ENCODE data around the gene ICE1. TPM values are rescaled to one million over a fixed set of nuclear protein-coding genes. Genes with fewer than 3 reads are reported as not detected.

Gene ICE1
- total RNA-seq, 4 donors from 2014 or later, result 8.1 to 27.1 (median 17.5) TPM

GRCh38 chr5:5421149-5421960 is 1.1 kb upstream of the ICE1 start:
- Histone ChIP-seq H3K9me3 (no peaks in the 10 kb centered on the region), H3K4me1 (peaks cover 16 to 52% (median 29%) of the 10 kb centered on the region in 3 donors), H3K27ac (peak overlapping the region; percentile 90 to 99 (median 96)), H3K4me3 (peak overlapping the region; percentile 80 to 98 (median 90)), H3K27me3 (no peaks in the 10 kb centered on the region), H3K36me3 (no peaks in the 10 kb centered on the region)
- DNase-seq, result no peak
- no peak for TF ChIP-seq POLR2A (IDR thresholded peaks at IDR 0.05)
- TF ChIP-seq, protein P1, sequence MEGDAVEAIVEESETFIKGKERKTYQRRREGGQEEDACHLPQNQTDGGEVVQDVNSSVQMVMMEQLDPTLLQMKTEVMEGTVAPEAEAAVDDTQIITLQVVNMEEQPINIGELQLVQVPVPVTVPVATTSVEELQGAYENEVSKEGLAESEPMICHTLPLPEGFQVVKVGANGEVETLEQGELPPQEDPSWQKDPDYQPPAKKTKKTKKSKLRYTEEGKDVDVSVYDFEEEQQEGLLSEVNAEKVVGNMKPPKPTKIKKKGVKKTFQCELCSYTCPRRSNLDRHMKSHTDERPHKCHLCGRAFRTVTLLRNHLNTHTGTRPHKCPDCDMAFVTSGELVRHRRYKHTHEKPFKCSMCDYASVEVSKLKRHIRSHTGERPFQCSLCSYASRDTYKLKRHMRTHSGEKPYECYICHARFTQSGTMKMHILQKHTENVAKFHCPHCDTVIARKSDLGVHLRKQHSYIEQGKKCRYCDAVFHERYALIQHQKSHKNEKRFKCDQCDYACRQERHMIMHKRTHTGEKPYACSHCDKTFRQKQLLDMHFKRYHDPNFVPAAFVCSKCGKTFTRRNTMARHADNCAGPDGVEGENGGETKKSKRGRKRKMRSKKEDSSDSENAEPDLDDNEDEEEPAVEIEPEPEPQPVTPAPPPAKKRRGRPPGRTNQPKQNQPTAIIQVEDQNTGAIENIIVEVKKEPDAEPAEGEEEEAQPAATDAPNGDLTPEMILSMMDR (IDR thresholded peaks at IDR 0.05), result no peak
- intact Hi-C loops (cut with DNase I), result no loop called here
- whole genome bisulfite sequencing, 2 donors, result 6% methylated on average over 23 to 24 of the region's 24 CpGs

DNA sequence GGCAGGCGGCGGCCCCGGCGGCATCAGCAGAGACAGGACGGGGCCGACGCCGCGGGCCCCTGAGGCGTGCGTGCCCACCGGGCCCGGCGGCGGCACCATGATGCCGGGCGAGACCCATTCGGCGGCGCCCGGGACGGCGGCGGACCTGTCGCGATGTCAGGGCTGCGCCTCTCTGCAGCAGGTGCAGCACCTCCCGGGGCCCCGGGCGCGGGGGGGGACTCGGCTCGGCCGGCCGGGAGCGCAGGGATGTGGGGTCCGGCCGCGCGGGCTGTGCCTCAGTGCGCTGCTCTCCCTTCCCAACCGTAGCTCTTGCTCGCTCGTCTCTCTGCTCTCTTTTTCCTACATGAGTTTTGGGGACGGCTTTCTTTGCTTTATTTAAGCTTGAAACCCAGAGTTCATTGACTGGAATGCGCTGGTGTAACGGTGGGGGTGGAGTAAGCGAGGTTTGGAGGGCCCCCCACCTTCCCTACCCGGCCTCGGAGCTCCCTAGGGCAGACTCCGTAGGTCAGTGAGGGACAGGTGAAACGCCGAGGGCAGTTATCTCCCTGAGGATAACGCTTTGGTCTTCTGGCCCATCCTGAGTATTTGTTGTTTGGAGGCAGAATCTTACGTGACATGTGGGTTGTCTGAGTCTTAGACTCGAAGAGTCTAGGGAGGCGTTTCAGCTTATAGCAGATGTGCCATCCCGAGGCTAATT is 490 bp downstream of the ICE1 start:
- no peaks in the 10 kb centered on the region for H3K27me3 ChIP-seq
- no peaks in the 10 kb centered on the region for H3K9me3 ChIP-seq
- no peaks in the 10 kb centered on the region for H3K36me3 ChIP-seq
- intact Hi-C loops (cut with DNase I), result no loop called here
- no peak for DNase-seq
- TF ChIP-seq, protein P1 (IDR thresholded peaks at IDR 0.05), result no peak
- peak in 1 of 4 donors; percentile 3 for TF ChIP-seq POLR2A (IDR thresholded peaks at IDR 0.05)
- peak overlapping the region; percentile 90 to 99 (median 96) for H3K27ac ChIP-seq
- peak overlapping the region; percentile 80 to 98 (median 90) for H3K4me3 ChIP-seq
- 0 to 1% methylated on average over 15 to 19 of the region's 58 CpGs for WGBS, 2 donors
- H3K4me1 ChIP-seq, result peaks cover 16 to 57% (median 29%) of the 10 kb centered on the region in 3 donors

GRCh38 chr5:5423586-5423985 is 1.1 kb downstream of the ICE1 start:
- Histone ChIP-seq H3K36me3 (no peaks in the 10 kb centered on the region), H3K4me1 (peaks cover 16 to 57% (median 29%) of the 10 kb centered on the region in 3 donors), H3K27ac (peak overlapping the region in 1 of 4 donors; percentile 96), H3K4me3 (peak overlapping the region; percentile 80 to 98 (median 90)), H3K27me3 (no peaks in the 10 kb centered on the region), H3K9me3 (no peaks in the 10 kb centered on the region)
- no peak for DNase-seq
- WGBS, 2 donors, result 43 to 52% methylated on average over 7 of the region's 7 CpGs
- intact Hi-C loops (cut with DNase I), result no loop called here
- TF ChIP-seq, protein P1 (IDR thresholded peaks at IDR 0.05), result no peak
- TF ChIP-seq POLR2A (IDR thresholded peaks at IDR 0.05), result no peak

DNA sequence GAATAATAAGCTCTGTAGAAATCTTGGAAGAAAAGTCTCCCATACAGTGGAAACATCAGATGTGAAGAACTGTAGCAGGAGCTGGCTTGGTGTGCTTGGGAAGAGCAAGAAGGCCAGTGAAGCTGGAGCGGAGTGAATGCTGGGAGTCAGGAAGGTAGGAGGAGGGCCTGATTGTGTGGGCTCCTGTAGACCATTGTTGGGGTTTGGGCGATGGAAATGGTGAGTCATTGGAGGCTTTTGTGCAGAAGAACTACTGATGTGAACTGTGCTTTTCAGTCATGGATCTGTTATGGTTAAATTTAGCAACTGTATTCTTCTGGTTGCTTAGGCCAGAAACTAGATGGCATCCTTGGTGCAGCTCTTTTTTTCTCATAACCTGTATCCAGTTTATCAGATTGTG is 2.3 kb downstream of the ICE1 start:
- TF ChIP-seq, protein P1 (IDR thresholded peaks at IDR 0.05), result no peak
- no peak overlapping the region for H3K27ac ChIP-seq
- H3K9me3 ChIP-seq, result no peaks in the 10 kb centered on the region
- WGBS, 2 donors, result 49 to 57% methylated on average over 2 of the region's 2 CpGs
- H3K4me3 ChIP-seq, result peak overlapping the region in 1 of 4 donors; percentile 98
- intact Hi-C loops (cut with DNase I), result no loop called here
- no peak for DNase-seq
- H3K36me3 ChIP-seq, result no peaks in the 10 kb centered on the region
- H3K4me1 ChIP-seq, result peaks cover 16 to 62% (median 29%) of the 10 kb centered on the region in 3 donors
- H3K27me3 ChIP-seq, result no peaks in the 10 kb centered on the region

DNA sequence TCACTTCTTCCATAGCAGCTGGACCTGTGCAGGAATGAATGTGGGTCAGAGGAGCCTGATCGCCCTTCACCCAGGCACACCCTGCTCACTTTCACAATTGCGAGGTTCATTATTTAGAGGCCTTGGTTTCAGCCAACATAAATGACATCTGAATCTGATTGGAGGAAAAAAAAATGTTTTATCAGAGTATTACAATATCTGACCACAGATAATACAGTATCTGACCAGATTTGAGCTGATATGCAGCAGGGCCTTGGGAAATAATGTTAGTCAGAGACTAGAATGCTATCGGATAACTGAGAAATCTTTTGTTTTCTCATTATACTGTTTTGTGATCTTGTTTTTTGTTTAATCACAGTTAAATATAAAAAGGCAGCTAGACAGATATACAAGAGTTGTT is 7.7 kb downstream of the ICE1 start:
- no peak overlapping the region for H3K27ac ChIP-seq
- no peak overlapping the region for H3K4me3 ChIP-seq
- no peaks in the 10 kb centered on the region for H3K36me3 ChIP-seq
- no peaks in the 10 kb centered on the region for H3K27me3 ChIP-seq
- TF ChIP-seq POLR2A (IDR thresholded peaks at IDR 0.05), result no peak
- TF ChIP-seq, protein P1 (IDR thresholded peaks at IDR 0.05), result no peak
- H3K4me1 ChIP-seq, result peaks cover 0 to 57% (median 7%) of the 10 kb centered on the region in 3 donors
- no peak for DNase-seq
- intact Hi-C loops (cut with DNase I), result no loop called here
- 81 to 88% methylated on average over 3 of the region's 3 CpGs for WGBS, 2 donors
- no peaks in the 10 kb centered on the region for H3K9me3 ChIP-seq

Data from esophagus squamous epithelium (tissue), 5 donors.